Stimulated activated naive CD8-positive, alpha-beta T cell treated with anti-CD3 and anti-CD28 coated beads, Interleukin-15, amount 100 ng/mL, for 72 hours (primary cell): ENCODE measurements around the gene TSC22D2.
A peak's percentile ranks its signal among the peaks of the same experiment; 100 is the strongest.
"Not testable (repeated sequence)": the region's sequence is repeated elsewhere in the genome, so short reads cannot be mapped to it uniquely, and the experiment has no call there.

Experiments used
- ATAC-seq: fragments of 150-1000 bp; cut with Tn5 transposase; 2 replicates; pipeline ENCODE4 v1.10.0; 2021; ENCODE audit warnings: mild to moderate bottlenecking, moderate library complexity
- DNase-seq, 2 donors: peaks; one replicate each; pipeline ENCODE4 v3.0.0; 2021 to 2022
- H3K27ac Mint-ChIP-seq, 2 donors: one replicate each; pipeline ENCODE4 v1.8.0; 2022; ENCODE audit warnings: mild to moderate bottlenecking in 2 of 2, mixed read lengths in 2 of 2, moderate library complexity in 2 of 2
- H3K27me3 Mint-ChIP-seq: one replicate; pipeline ENCODE4 v1.8.0; 2022; ENCODE audit warnings: mixed read lengths
- H3K4me1 Mint-ChIP-seq: one replicate; pipeline ENCODE4 v1.8.0; 2022; ENCODE audit warnings: mild to moderate bottlenecking, mixed read lengths
- H3K4me3 Mint-ChIP-seq, 2 donors: one replicate each; pipeline ENCODE4 v1.8.0; 2022; ENCODE audit warnings: mild to moderate bottlenecking in 2 of 2, mixed read lengths in 2 of 2, moderate library complexity in 1 of 2
- H3K9me3 Mint-ChIP-seq, 2 donors: one replicate each; pipeline ENCODE4 v1.8.0; 2022; ENCODE audit warnings: mixed read lengths in 2 of 2

The TSC22D2 gene

DNA sequence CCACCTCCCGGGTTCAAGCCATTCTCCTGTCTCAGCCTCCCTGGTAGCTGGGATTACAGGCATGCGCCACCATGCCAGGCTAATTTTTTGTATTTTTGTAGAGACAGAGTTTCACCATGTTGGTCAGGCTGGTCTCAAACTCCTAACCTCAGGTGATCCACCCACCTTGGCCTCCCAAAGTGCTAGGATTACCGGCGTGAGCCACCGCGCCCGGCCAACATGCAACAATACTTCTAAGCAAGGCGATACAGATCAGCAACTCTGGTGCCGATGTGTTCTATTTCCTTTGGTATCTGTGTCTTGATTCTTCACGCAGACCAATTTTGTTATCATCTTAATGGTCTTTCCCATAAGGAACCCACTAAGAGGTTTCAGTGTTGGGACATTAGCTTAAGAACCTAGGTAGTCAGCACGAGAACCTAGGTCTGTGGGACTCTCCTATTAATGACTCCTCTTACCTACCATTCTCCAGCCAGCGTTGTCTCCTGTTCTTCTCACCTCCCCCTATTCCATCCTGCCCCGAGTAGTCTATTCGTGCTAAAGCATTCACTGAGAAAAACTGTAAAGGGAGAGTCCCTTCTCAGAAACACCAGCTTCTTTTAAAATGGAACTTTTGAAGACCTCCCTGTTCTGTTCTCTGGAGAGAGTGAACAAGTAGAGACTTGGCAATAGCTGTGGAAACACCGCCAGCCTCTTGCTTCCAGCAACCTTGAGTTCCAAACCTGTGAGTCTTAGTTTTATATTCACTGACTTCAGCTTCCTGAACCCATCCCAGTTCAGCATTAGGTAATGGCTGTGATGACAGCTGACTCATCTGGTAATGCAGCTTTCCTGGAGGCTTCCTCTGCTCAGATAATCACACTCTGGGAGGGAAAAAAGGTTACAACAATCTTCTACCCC, 61.2 kb downstream of the TSC22D2 start:
- no peaks in the 10 kb centered on the region for H3K27me3 Mint-ChIP-seq
- no peak for ATAC-seq
- peak overlapping the region in 1 of 2 donors; percentile 66 for H3K27ac Mint-ChIP-seq
- H3K4me1 Mint-ChIP-seq, result peaks cover 13% of the 10 kb centered on the region
- no peaks in the 10 kb centered on the region for H3K9me3 Mint-ChIP-seq
- no peak overlapping the region for H3K4me3 Mint-ChIP-seq
- DNase-seq, result no peak

DNA sequence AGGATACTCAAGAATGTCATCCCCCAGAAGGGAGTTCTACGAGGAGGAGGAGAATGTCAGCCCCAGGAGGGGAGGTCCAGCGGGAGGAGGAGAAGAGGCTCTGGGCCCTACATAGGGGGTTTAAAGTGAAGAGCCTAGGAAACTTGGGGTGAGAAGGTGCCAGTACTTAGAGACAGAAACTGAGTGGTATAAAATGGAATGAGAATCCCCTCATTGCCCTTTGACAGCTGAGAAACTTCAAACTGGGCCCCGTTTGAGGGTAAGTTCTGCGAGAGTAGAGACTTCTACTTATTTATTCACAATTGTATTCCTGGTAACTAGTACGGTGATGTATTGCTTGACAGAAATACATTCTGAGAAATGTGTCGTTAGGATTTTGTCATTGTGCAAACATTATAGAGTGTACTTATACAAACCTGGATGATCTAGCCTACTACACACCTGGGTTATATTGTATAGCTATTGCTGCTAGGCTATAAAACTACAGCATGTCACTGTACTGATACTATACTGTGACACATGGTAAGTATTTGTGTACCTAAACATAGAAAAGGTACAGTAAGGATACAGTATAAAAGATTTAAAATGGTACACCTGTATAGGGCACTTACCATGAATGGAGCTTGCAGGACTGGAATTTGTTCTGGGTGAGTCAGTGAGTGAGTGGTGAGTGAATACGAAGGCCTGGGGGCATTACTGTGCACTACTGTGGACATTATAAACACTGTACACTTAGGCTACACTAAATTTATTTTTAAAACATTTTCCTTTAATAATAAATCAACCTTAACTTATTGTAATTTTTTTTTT, 62.0 kb downstream of the TSC22D2 start:
- peaks cover 13% of the 10 kb centered on the region for H3K4me1 Mint-ChIP-seq
- DNase-seq (no peak), ATAC-seq (no peak)
- no peaks in the 10 kb centered on the region for H3K27me3 Mint-ChIP-seq
- no peak overlapping the region for H3K4me3 Mint-ChIP-seq
- H3K27ac Mint-ChIP-seq, result peak overlapping the region in 1 of 2 donors; percentile 66
- no peaks in the 10 kb centered on the region for H3K9me3 Mint-ChIP-seq

DNA sequence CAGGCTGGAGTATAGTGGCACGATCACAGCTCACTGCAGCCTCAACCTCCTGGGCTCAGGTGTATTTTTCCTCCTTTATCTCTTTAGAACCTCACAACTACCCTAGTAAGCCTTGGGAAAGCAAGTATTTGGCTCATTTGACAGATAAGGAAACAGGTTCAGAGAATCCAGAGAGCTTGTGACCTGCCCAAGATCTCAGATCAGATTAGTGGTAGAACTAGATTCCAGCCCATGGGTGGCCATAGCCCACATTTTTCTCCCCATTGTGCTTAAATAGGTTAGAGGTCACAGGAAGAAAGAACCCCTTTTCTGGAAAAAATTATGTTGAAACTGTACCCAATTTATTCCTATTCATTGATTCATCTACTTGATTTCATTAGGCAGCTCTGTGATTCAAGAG, 64.3 kb downstream of the TSC22D2 start:
- Mint-ChIP-seq H3K27ac (no peak overlapping the region), H3K4me1 (peaks cover 13% of the 10 kb centered on the region), H3K27me3 (no peaks in the 10 kb centered on the region)

GRCh38 chr3:150473161-150473560, 65.1 kb downstream of the TSC22D2 start:
- ATAC-seq, H3K4me3 Mint-ChIP-seq, H3K9me3 Mint-ChIP-seq, H3K27me3 Mint-ChIP-seq, H3K27ac Mint-ChIP-seq, DNase-seq: not testable (repeated sequence)
- peaks cover 10% of the 10 kb centered on the region for H3K4me1 Mint-ChIP-seq

More for the DNA sequence above, 64.3 kb downstream of the TSC22D2 start:
- H3K9me3 Mint-ChIP-seq, result peaks cover 0 to 2% of the 10 kb centered on the region in 2 donors
- DNase-seq (no peak), ATAC-seq (no peak)
- H3K4me3 Mint-ChIP-seq, result no peak overlapping the region

GRCh38 chr3:150479370-150479769, 71.3 kb downstream of the TSC22D2 start:
- ATAC-seq, result no peak
- Mint-ChIP-seq H3K4me1 (no peaks in the 10 kb centered on the region), H3K4me3 (no peak overlapping the region), H3K9me3 (peaks cover 8 to 28% of the 10 kb centered on the region in 2 donors), H3K27ac (no peak overlapping the region), H3K27me3 (no peaks in the 10 kb centered on the region)
- no peak for DNase-seq

GRCh38 chr3:150480877-150481276, 72.8 kb downstream of the TSC22D2 start:
- Mint-ChIP-seq H3K27me3 (no peaks in the 10 kb centered on the region), H3K27ac (no peak overlapping the region), H3K9me3 (peaks cover 12 to 33% of the 10 kb centered on the region in 2 donors), H3K4me1 (no peaks in the 10 kb centered on the region), H3K4me3 (no peak overlapping the region)
- no peak for ATAC-seq
- DNase-seq, result no peak

- Mint-ChIP-seq H3K4me3 (no peak overlapping the region), H3K27ac (no peak overlapping the region), H3K27me3 (no peaks in the 10 kb centered on the region), H3K9me3 (peaks cover 24 to 33% of the 10 kb centered on the region in 2 donors), H3K4me1 (no peaks in the 10 kb centered on the region)
- DNase-seq, result no peak
- no peak for ATAC-seq
Measured at GRCh38 chr3:150483226-150483625, 75.1 kb downstream of the TSC22D2 start.

DNA sequence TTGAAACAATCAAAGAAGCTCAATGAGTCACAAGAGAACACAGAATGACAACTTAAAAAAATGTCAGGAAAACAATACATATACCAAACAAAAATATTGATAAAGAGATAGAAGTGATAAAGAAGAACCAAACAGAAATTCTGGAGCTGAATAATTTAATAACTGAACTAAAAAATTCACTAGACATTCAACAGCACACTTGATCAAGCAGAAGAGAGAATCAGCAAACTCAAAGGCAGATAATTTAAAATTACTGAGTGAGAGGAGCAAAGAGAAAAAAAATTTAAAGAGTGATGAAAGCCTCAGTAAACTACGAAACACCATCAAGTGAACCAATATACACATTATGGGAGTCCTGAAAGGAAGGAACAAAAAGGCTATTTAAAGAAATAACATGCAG, 76.3 kb downstream of the TSC22D2 start:
- Mint-ChIP-seq H3K27ac (no peak overlapping the region), H3K4me1 (no peaks in the 10 kb centered on the region), H3K27me3 (no peaks in the 10 kb centered on the region), H3K9me3 (peaks cover 24 to 31% of the 10 kb centered on the region in 2 donors), H3K4me3 (no peak overlapping the region)
- ATAC-seq (no peak), DNase-seq (no peak)

DNA sequence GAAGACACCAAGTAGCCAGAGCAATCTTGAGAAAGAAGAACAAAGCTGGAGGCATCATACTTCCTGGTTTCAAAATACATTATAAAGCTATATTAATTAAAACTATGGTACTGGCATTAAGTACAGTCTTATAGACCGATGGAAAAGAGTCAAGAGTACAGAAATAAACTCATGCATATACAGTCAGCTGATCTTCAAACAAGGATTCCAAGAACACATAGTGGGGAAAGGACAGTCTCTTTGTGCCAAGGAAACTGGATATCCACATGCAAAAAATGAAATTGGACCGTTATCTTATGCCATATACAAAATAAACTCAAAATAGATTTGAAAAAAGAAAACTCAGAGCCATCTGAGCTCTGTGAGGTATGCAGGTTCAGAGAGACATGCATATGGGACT, 80.8 kb downstream of the TSC22D2 start:
- H3K4me1 Mint-ChIP-seq, result no peaks in the 10 kb centered on the region
- no peak for ATAC-seq
- H3K9me3 Mint-ChIP-seq, result peaks cover 20 to 21% of the 10 kb centered on the region in 2 donors
- H3K27me3 Mint-ChIP-seq, result no peaks in the 10 kb centered on the region
- no peak for DNase-seq
- H3K27ac Mint-ChIP-seq, result no peak overlapping the region
- no peak overlapping the region for H3K4me3 Mint-ChIP-seq

- DNase-seq (no peak), ATAC-seq (no peak)
- Mint-ChIP-seq H3K4me1 (no peaks in the 10 kb centered on the region), H3K4me3 (no peak overlapping the region), H3K27me3 (no peaks in the 10 kb centered on the region), H3K27ac (no peak overlapping the region), H3K9me3 (peaks cover 10 to 12% of the 10 kb centered on the region in 2 donors)
Measured at GRCh38 chr3:150490277-150490986, 82.3 kb downstream of the TSC22D2 start.

- peaks cover 8% of the 10 kb centered on the region for H3K27me3 Mint-ChIP-seq
- ATAC-seq (no peak), DNase-seq (no peak)
- H3K4me3 Mint-ChIP-seq, result no peak overlapping the region
- H3K9me3 Mint-ChIP-seq, result no peaks in the 10 kb centered on the region
- no peaks in the 10 kb centered on the region for H3K4me1 Mint-ChIP-seq
- no peak overlapping the region for H3K27ac Mint-ChIP-seq
Measured at GRCh38 chr3:150494411-150494977, 86.4 kb downstream of the TSC22D2 start.

- ATAC-seq (no peak), DNase-seq (no peak)
- Mint-ChIP-seq H3K27me3 (peaks cover 8% of the 10 kb centered on the region), H3K9me3 (no peaks in the 10 kb centered on the region), H3K27ac (no peak overlapping the region), H3K4me3 (no peak overlapping the region), H3K4me1 (no peaks in the 10 kb centered on the region)
Measured at GRCh38 chr3:150495149-150495548, 87.1 kb downstream of the TSC22D2 start.

- peak in 1 of 2 donors; percentile 11 for DNase-seq
- no peak overlapping the region for H3K27ac Mint-ChIP-seq
- H3K27me3 Mint-ChIP-seq, result peaks cover 8% of the 10 kb centered on the region
- no peaks in the 10 kb centered on the region for H3K4me1 Mint-ChIP-seq
- H3K4me3 Mint-ChIP-seq, result no peak overlapping the region
- no peak for ATAC-seq
- H3K9me3 Mint-ChIP-seq, result peaks cover 0 to under 1% of the 10 kb centered on the region in 2 donors
Measured at GRCh38 chr3:150495563-150496168, 87.6 kb downstream of the TSC22D2 start.

- ATAC-seq (no peak), DNase-seq (no peak)
- Mint-ChIP-seq H3K9me3 (peaks cover 7 to 14% of the 10 kb centered on the region in 2 donors), H3K27me3 (peaks cover 8% of the 10 kb centered on the region), H3K4me1 (peaks cover 6% of the 10 kb centered on the region), H3K27ac (no peak overlapping the region), H3K4me3 (no peak overlapping the region)
Measured at GRCh38 chr3:150497956-150498355, 89.9 kb downstream of the TSC22D2 start.

GRCh38 chr3:150500960-150501359, 92.9 kb downstream of the TSC22D2 start:
- not testable (repeated sequence) for H3K27ac Mint-ChIP-seq, H3K4me3 Mint-ChIP-seq, ATAC-seq, H3K4me1 Mint-ChIP-seq, DNase-seq
- Mint-ChIP-seq H3K27me3 (peaks cover 16% of the 10 kb centered on the region), H3K9me3 (peaks cover 7 to 14% of the 10 kb centered on the region in 2 donors)
